ENCODE measurements around the gene PREP. TPM values are rescaled to one million over a fixed set of nuclear protein-coding genes. Genes with fewer than 3 reads are reported as not detected.

The PREP gene
- total RNA-seq, 1 experiment from 2014 or later, result 35.8 TPM

GRCh38 chr6:105332576-105332975 lies 70.3 kb downstream of the PREP start:
- peaks cover 5% of the 10 kb centered on the region for H3K4me1 ChIP-seq (replicated peaks; ENCODE audit: insufficient read depth)
- no peaks in the 10 kb centered on the region for H3K9me3 ChIP-seq (ENCODE audit: insufficient read depth, low read depth)
- no peak overlapping the region for H3K4me2 ChIP-seq
- H3K27me3 ChIP-seq (ENCODE audit: insufficient read depth, low read depth), result no peaks in the 10 kb centered on the region
- no peaks in the 10 kb centered on the region for H3K79me2 ChIP-seq (ENCODE audit: low read depth)
- H2AFZ ChIP-seq, result no peak overlapping the region
- peaks cover 9% of the 10 kb centered on the region for H3F3A ChIP-seq (ENCODE audit: insufficient read depth, low read depth)
- ChIA-PET POLR2A (ENCODE audit: unreplicated experiment) (no interaction called here), CTCF (no interaction called here)
- H3K4me3 ChIP-seq, result no peak overlapping the region
- BruUV-seq (replicated peaks), result no TSS peak
- H3K27ac ChIP-seq, result no peak overlapping the region
- intact Hi-C loops (cut with micrococcal nuclease; ENCODE audit: unreplicated experiment), result no loop called here
- H3K9me2 ChIP-seq (ENCODE audit: insufficient read depth), result no peaks in the 10 kb centered on the region
- H3K36me3 ChIP-seq (ENCODE audit: low read depth), result peaks cover 23% of the 10 kb centered on the region
- TF ChIP-seq, protein P1, sequence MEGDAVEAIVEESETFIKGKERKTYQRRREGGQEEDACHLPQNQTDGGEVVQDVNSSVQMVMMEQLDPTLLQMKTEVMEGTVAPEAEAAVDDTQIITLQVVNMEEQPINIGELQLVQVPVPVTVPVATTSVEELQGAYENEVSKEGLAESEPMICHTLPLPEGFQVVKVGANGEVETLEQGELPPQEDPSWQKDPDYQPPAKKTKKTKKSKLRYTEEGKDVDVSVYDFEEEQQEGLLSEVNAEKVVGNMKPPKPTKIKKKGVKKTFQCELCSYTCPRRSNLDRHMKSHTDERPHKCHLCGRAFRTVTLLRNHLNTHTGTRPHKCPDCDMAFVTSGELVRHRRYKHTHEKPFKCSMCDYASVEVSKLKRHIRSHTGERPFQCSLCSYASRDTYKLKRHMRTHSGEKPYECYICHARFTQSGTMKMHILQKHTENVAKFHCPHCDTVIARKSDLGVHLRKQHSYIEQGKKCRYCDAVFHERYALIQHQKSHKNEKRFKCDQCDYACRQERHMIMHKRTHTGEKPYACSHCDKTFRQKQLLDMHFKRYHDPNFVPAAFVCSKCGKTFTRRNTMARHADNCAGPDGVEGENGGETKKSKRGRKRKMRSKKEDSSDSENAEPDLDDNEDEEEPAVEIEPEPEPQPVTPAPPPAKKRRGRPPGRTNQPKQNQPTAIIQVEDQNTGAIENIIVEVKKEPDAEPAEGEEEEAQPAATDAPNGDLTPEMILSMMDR (conservative IDR thresholded peaks at IDR 0.05), result no peak
- TF ChIP-seq EZH2 (IDR thresholded peaks at IDR 0.05; ENCODE audit: low read depth), result no peak
- H4K20me1 ChIP-seq (ENCODE audit: insufficient read depth), result no peaks in the 10 kb centered on the region
- no peak for DNase-seq

DNA sequence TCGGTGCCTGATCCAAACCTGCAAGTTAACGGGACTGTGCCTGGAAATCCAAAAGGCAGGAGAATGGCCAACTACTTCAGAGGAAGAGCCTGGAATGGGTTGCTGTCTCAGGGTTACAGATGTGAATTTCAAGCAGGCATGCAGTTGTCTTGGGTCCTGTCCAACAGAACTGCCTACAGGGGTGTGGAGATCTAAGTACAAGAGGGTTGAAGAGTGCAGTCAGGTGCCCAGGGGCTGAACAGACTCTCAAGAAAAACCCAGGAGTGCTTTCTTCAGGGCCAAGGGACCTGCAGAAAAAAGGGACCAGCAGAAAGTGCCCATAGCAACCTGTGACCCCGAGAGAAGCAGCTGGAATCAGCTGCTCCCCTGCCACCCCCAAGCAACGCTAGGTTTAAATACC lies 71.0 kb downstream of the PREP start:
- Histone ChIP-seq H2AFZ (no peak overlapping the region), H4K20me1 (ENCODE audit: insufficient read depth) (no peaks in the 10 kb centered on the region), H3K36me3 (ENCODE audit: low read depth) (peaks cover 17% of the 10 kb centered on the region), H3K4me3 (no peak overlapping the region), H3K9me3 (ENCODE audit: insufficient read depth, low read depth) (no peaks in the 10 kb centered on the region), H3K4me2 (no peak overlapping the region), H3K4me1 (replicated peaks; ENCODE audit: insufficient read depth) (peaks cover 11% of the 10 kb centered on the region), H3F3A (ENCODE audit: insufficient read depth, low read depth) (peaks cover 15% of the 10 kb centered on the region), H3K9me2 (ENCODE audit: insufficient read depth) (no peaks in the 10 kb centered on the region), H3K79me2 (ENCODE audit: low read depth) (no peaks in the 10 kb centered on the region), H3K27me3 (ENCODE audit: insufficient read depth, low read depth) (no peaks in the 10 kb centered on the region), H3K27ac (no peak overlapping the region)
- intact Hi-C loops (cut with micrococcal nuclease; ENCODE audit: unreplicated experiment), result no loop called here
- POLR2A ChIA-PET (ENCODE audit: unreplicated experiment), result no interaction called here
- DNase-seq, result no peak
- TF ChIP-seq EZH2 (IDR thresholded peaks at IDR 0.05; ENCODE audit: low read depth), result no peak
- TF ChIP-seq, protein P1 (conservative IDR thresholded peaks at IDR 0.05), result no peak
- no TSS peak for BruUV-seq (replicated peaks)
- CTCF ChIA-PET, result no interaction called here

- Histone ChIP-seq H3K27ac (no peak overlapping the region), H3F3A (ENCODE audit: insufficient read depth, low read depth) (peaks cover 26% of the 10 kb centered on the region), H3K4me2 (no peak overlapping the region), H4K20me1 (ENCODE audit: insufficient read depth) (no peaks in the 10 kb centered on the region), H3K9me3 (ENCODE audit: insufficient read depth, low read depth) (no peaks in the 10 kb centered on the region), H2AFZ (no peak overlapping the region), H3K4me3 (no peak overlapping the region), H3K9me2 (ENCODE audit: insufficient read depth) (no peaks in the 10 kb centered on the region), H3K79me2 (ENCODE audit: low read depth) (no peaks in the 10 kb centered on the region), H3K4me1 (replicated peaks; ENCODE audit: insufficient read depth) (peaks cover 21% of the 10 kb centered on the region), H3K27me3 (ENCODE audit: insufficient read depth, low read depth) (no peaks in the 10 kb centered on the region), H3K36me3 (ENCODE audit: low read depth) (peaks cover 16% of the 10 kb centered on the region)
- ChIA-PET CTCF (no interaction called here), POLR2A (ENCODE audit: unreplicated experiment) (interaction anchor here (0.5 kb wide), 1 partner anchor 117 kb away, joined by 4 read pairs; no protein-coding TSS in a partner anchor)
- DNase-seq, result no peak
- intact Hi-C loops (cut with micrococcal nuclease; ENCODE audit: unreplicated experiment), result no loop called here
- BruUV-seq (replicated peaks), result no TSS peak
- TF ChIP-seq, protein P1 (conservative IDR thresholded peaks at IDR 0.05), result no peak
- no peak for TF ChIP-seq EZH2 (IDR thresholded peaks at IDR 0.05; ENCODE audit: low read depth)
Observed at GRCh38 chr6:105330913-105331312, 72.0 kb downstream of the PREP start.

All from PC-9 (cell line).